Psoas muscle (tissue), 8 donors: ENCODE results near the gene OSBPL5. TPM values are rescaled to one million over a fixed set of nuclear protein-coding genes. Genes with fewer than 3 reads are reported as not detected.

Experiments
- ATAC-seq, 4 donors: fragments of 200-7000 bp; cut with Tn5 transposase; one replicate each; pipeline ENCODE4 v1.9.1; 2020; ENCODE audit warnings: moderate library complexity in 3 of 4, mild to moderate bottlenecking in 2 of 4
- DNase-seq, 2 donors: peaks; one replicate each; pipeline ENCODE4 v3.0.0-alpha.2; 2020
- H3K27ac ChIP-seq: fragments of 200-600 bp; one replicate; pipeline ENCODE4 v1.8.0; 2022
- H3K27me3 ChIP-seq, 3 donors: fragments of 200-600 bp in 1 of 3; one replicate each; pipeline versions ENCODE4 v1.6.1 to v1.8.0; 2013 to 2022; ENCODE audit warnings: low read length in 2 of 3, mild to moderate bottlenecking in 2 of 3, moderate library complexity in 1 of 3; ENCODE audit not compliant: insufficient read depth in 3 of 3
- H3K36me3 ChIP-seq, 2 donors: fragments of 200-600 bp in 1 of 2; one replicate each; pipeline versions ENCODE4 v1.6.1 to v1.8.0; 2013 to 2022; ENCODE audit warnings: low read depth in 1 of 2, mild to moderate bottlenecking in 1 of 2, moderate library complexity in 1 of 2; ENCODE audit not compliant: insufficient read depth in 1 of 2
- H3K4me1 ChIP-seq: fragments of 200-600 bp; one replicate; pipeline ENCODE4 v1.8.0; 2022
- H3K4me3 ChIP-seq: fragments of 200-600 bp; one replicate; pipeline ENCODE4 v1.8.0; 2022; ENCODE audit warnings: mild to moderate bottlenecking
- H3K9me3 ChIP-seq: fragments of 200-600 bp; one replicate; pipeline ENCODE4 v1.8.0; 2022
- WGBS, 3 donors: extraction: QIAGEN DNeasy Blood & Tissue Kit; methylation state at CpG; one replicate each; pipeline versions ENCODE4 v1.1.6 to v1.1.7; 2013; 5-methylcytosine and 5-hydroxymethylcytosine counted together
- intact Hi-C, 2 donors: fragments of 100-400 bp; cut with DNase I; formaldehyde crosslinking; loops; one replicate each; pipeline versions ENCODE4 v1.11.0 to v1.14.2; 2022
- polyA plus RNA-seq, 3 donors: library from polyadenylated mRNA; stranded (reverse); fragments of 200-250 nt; gene quantifications; one replicate each; pipeline ENCODE4 v1.2.3, GENCODE V29; 2013
- total RNA-seq, 4 donors: library from RNA; stranded (reverse); fragmentation: NEBNext Ultra II Directional in 2 of 4; extraction: Animal tissue kit (Norgen Biotek cat#: 25700) in 2 of 4; gene quantifications; one replicate each; pipeline versions ENCODE4 v1.2.1 to v1.2.4, GENCODE V29; 2021 to 2023
- TF ChIP-seq, protein P1 (sequence below): fragments of 200-600 bp; IDR thresholded peaks from one replicate; pipeline ENCODE4 v1.8.0; 2022; ENCODE audit warnings: antibody characterized with exemption
- donor health status: healthy with polysubstance abuse.
- donor health status: DM: no; HTN: no; CAD: no; lungs with moderate emphysema.
- donor health status: Bipolar disorder and iron deficiency.
- donor health status: healthy.
- donor health status: DM: yes; HTN: yes; CAD: no.
- donor health status: DM: no; HTN: no; CAD: no.
- donor health status: DM: no; HTN: no; CAD: no.
- donor health status: DM: yes; HTN: yes; CAD: no.

OSBPL5 gene
- total and polyA plus RNA-seq, 7 donors = 3.4 to 12.4 (median 6.9) TPM

DNA sequence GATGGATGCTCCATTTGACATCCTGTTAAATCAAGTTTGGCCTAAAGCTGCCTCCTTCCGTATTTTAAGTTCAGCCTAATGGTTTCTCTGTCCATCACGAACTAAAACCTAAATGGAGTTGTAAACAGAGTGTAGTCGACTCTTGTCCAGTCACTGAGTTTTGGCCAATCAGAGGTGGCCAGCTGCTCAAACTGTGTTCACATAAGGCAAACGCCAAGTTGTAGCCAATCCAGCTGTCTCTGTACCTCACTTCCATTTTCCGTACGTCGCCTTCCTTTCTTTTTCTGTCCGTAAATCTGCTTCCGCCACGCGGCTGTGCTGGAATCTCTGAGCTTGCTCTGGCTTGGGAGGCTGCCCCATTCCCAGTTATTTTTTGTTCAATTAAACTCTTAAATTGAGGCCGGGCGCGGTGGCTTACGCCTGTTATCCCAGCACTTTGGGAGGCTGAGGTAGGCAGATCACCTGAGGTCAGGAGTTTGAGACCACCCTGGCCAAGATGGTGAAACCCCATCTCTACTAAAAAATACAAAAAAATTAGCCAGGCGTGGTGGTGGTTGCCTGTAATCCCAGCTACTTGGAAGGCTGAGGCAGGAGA, 87.2 kb downstream of the OSBPL5 start:
- DNase-seq (no peak), ATAC-seq (no peak)
- intact Hi-C loops = no loop called here
- Histone ChIP-seq H3K9me3 (no peaks in the 10 kb centered on the region), H3K36me3 (no peaks in the 10 kb centered on the region), H3K27me3 (peaks cover 0 to 18% (median 0%) of the 10 kb centered on the region in 3 donors), H3K27ac (no peak overlapping the region), H3K4me1 (no peaks in the 10 kb centered on the region), H3K4me3 (no peak overlapping the region)
- TF ChIP-seq, protein P1, sequence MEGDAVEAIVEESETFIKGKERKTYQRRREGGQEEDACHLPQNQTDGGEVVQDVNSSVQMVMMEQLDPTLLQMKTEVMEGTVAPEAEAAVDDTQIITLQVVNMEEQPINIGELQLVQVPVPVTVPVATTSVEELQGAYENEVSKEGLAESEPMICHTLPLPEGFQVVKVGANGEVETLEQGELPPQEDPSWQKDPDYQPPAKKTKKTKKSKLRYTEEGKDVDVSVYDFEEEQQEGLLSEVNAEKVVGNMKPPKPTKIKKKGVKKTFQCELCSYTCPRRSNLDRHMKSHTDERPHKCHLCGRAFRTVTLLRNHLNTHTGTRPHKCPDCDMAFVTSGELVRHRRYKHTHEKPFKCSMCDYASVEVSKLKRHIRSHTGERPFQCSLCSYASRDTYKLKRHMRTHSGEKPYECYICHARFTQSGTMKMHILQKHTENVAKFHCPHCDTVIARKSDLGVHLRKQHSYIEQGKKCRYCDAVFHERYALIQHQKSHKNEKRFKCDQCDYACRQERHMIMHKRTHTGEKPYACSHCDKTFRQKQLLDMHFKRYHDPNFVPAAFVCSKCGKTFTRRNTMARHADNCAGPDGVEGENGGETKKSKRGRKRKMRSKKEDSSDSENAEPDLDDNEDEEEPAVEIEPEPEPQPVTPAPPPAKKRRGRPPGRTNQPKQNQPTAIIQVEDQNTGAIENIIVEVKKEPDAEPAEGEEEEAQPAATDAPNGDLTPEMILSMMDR = no peak
- 60 to 72% (median 69%) methylated on average over 16 of the region's 16 CpGs for WGBS, 3 donors

DNA sequence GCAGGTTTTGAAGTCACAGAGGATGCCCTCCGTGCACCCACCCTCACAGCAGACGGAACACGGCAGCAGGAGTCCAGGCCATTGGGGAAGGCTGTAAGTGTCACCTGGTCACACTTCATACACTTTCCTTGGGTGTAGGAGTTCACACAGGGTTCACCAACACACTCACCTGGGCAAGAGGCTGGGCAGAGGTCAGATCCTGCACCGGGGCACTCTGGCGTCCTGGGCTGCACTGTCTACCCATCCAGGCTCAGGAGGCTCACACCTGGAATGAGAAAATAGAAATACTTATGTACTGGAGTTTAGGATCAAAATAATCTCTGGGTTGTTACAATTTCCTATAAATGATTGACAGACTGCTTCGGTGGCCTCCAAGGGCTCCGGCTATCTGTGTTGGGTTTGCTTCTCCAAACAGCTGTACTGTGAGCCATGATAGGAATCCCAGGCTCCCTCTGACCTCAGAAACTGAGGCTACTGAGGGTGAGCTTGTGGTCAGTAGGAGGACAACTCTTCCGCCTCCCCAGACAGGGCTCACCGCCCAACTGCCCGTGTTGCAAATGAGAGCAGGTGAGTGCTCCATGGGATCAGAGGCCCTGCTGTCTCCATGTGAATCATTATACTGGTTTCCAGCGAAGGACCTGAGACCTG, 87.8 kb downstream of the OSBPL5 start:
- Histone ChIP-seq H3K27me3 (peaks cover 0 to 12% (median 0%) of the 10 kb centered on the region in 3 donors), H3K4me3 (no peak overlapping the region), H3K36me3 (no peaks in the 10 kb centered on the region), H3K27ac (no peak overlapping the region), H3K4me1 (no peaks in the 10 kb centered on the region), H3K9me3 (no peaks in the 10 kb centered on the region)
- DNase-seq (no peak), ATAC-seq (no peak)
- intact Hi-C loops = no loop called here
- WGBS, 3 donors = 85 to 89% (median 87%) methylated on average over 11 of the region's 11 CpGs
- TF ChIP-seq, protein P1 = no peak

DNA sequence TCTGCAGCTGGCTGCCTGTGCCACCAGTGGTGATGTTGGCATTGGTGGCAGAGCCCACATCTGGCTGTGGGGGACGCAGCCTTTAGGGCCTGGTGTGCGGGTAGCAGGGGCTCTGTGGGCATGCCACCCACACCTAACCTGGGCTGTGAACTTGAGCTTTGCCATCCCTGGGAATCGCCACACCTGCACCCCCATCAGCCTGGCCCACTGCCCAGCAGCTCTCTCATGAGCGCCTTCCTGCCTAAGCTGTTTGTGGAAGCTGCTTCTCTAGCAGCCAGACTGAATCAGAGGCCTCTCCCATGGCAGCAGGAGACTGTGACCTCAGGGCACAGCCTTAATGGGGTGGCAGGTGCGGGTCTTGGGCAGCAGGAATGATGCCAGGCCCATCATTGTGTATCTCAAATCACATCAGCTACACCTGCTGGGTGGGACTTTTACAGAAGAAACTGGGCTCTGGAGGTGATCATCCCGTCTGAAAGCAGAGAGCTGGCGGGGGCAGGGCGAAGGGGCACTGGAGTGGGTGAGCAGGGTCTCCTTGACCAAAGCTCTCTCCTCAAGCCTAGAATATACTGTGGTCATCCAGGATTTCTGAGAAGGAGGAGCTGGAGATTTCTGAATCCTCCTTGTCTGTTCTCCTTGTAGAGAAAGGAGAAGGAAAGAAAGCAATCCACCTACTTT, 90.1 kb downstream of the OSBPL5 start:
- no peak overlapping the region for H3K27ac ChIP-seq
- H3K4me3 ChIP-seq = no peak overlapping the region
- DNase-seq (no peak), ATAC-seq (no peak)
- no peaks in the 10 kb centered on the region for H3K27me3 ChIP-seq
- no peaks in the 10 kb centered on the region for H3K4me1 ChIP-seq
- no peaks in the 10 kb centered on the region for H3K9me3 ChIP-seq
- intact Hi-C loops = no loop called here
- WGBS, 3 donors = 65 to 69% (median 66%) methylated on average over 8 of the region's 8 CpGs
- H3K36me3 ChIP-seq = no peaks in the 10 kb centered on the region
- TF ChIP-seq, protein P1 = no peak

DNA sequence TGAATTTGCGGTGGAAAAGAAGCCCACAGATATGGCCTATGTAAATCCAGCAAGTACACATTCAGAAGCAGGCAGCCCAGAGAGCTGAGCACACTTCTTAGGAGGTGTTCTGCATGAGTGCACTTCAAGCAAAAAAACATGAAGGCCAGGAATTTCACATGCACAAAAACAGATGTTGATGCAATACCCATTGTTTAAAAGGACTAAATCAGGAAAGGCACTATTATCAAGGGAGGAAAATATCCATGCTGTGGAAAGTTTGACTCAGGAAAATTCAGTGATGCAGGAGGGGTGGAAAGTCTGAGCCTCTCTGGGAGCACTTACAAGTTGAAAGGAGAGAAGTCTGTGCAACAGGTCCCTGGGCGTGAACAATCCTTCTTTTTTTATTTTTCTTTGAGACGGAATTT, 92.1 kb downstream of the OSBPL5 start:
- TF ChIP-seq, protein P1 = no peak
- H3K4me1 ChIP-seq = no peaks in the 10 kb centered on the region
- no peaks in the 10 kb centered on the region for H3K36me3 ChIP-seq
- H3K27me3 ChIP-seq = no peaks in the 10 kb centered on the region
- 59 to 60% (median 59%) methylated on average over 3 of the region's 3 CpGs for WGBS, 3 donors
- peak overlapping the region; percentile 41 for H3K27ac ChIP-seq
- no peak for DNase-seq
- ATAC-seq = peak in 3 of 4 donors; percentile 40 to 56 (median 56)
- no peak overlapping the region for H3K4me3 ChIP-seq
- no peaks in the 10 kb centered on the region for H3K9me3 ChIP-seq
- intact Hi-C loops = no loop called here
